Measurements from ENCODE around the gene GALNT18.

Gene GALNT18

GRCh38 chr11:11538277-11538960 is 83.4 kb downstream of the GALNT18 start:
- Mint-ChIP-seq H3K4me3 (no peak overlapping the region), H3K9me3 (no peaks in the 10 kb centered on the region), H3K4me1 (no peaks in the 10 kb centered on the region), H3K27ac (peak overlapping the region in 1 of 2 donors; percentile 15), H3K27me3 (no peaks in the 10 kb centered on the region)
- ATAC-seq (peak; percentile 19), DNase-seq (no peak)

GRCh38 chr11:11537871-11538270 is 83.9 kb downstream of the GALNT18 start:
- no peak overlapping the region for H3K4me3 Mint-ChIP-seq
- DNase-seq (no peak), ATAC-seq (no peak)
- no peaks in the 10 kb centered on the region for H3K4me1 Mint-ChIP-seq
- no peak overlapping the region for H3K27ac Mint-ChIP-seq
- H3K9me3 Mint-ChIP-seq, result no peaks in the 10 kb centered on the region
- no peaks in the 10 kb centered on the region for H3K27me3 Mint-ChIP-seq

GRCh38 chr11:11537372-11537771 is 84.4 kb downstream of the GALNT18 start:
- no peaks in the 10 kb centered on the region for H3K27me3 Mint-ChIP-seq
- no peak for DNase-seq
- no peaks in the 10 kb centered on the region for H3K9me3 Mint-ChIP-seq
- no peak for ATAC-seq
- H3K4me1 Mint-ChIP-seq, result no peaks in the 10 kb centered on the region
- H3K4me3 Mint-ChIP-seq, result no peak overlapping the region
- no peak overlapping the region for H3K27ac Mint-ChIP-seq

DNA sequence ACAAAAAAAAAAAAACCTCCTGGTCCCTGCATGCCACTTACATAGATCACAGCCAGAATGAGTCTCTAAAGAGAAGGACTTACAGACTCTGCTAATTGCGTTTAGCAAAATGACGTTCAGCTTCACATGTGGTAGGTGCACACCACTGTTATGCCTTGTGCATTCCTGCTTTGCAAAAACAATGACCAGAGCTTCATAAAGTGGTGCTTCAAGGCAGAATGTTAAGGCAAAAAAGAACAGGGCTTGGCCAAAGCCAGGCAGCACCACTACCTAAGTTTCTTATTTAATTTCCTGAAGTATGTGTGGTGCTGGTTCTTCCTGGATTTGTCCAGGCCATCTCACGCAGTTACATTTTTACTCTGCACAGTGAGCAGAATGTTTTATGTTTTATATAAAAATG is 85.2 kb downstream of the GALNT18 start:
- Mint-ChIP-seq H3K27me3 (no peaks in the 10 kb centered on the region), H3K9me3 (no peaks in the 10 kb centered on the region), H3K4me1 (no peaks in the 10 kb centered on the region), H3K4me3 (no peak overlapping the region), H3K27ac (no peak overlapping the region)
- ATAC-seq, result no peak
- DNase-seq, result no peak

- Mint-ChIP-seq H3K27ac (no peak overlapping the region), H3K9me3 (no peaks in the 10 kb centered on the region), H3K4me1 (no peaks in the 10 kb centered on the region), H3K4me3 (no peak overlapping the region), H3K27me3 (no peaks in the 10 kb centered on the region)
- DNase-seq, result no peak
- no peak for ATAC-seq
These were observed 86.2 kb downstream of the GALNT18 start for GRCh38 chr11:11535611-11536010.

DNA sequence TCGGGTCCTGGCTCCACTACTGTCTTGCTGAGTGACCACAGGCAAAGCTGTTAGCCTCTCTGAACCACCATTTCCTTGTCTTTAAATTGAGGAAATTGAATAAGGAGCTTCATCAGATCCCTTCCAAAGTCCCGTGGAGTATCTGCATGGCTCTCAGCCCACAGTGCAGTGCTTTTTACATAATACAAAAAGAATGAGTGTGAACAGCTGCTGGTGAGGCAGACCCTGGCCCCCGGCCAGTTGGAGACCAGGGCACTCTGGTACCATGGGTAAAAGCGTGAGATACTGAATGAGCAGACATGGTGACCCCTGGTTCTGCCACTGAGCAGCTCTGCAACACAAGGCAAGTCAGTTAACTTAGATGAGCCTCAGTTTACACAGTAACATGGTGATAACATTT is 86.8 kb downstream of the GALNT18 start:
- Mint-ChIP-seq H3K4me3 (no peak overlapping the region), H3K27me3 (no peaks in the 10 kb centered on the region), H3K4me1 (no peaks in the 10 kb centered on the region), H3K27ac (peak overlapping the region in 1 of 2 donors; percentile 55), H3K9me3 (no peaks in the 10 kb centered on the region)
- ATAC-seq (no peak), DNase-seq (no peak)

DNA sequence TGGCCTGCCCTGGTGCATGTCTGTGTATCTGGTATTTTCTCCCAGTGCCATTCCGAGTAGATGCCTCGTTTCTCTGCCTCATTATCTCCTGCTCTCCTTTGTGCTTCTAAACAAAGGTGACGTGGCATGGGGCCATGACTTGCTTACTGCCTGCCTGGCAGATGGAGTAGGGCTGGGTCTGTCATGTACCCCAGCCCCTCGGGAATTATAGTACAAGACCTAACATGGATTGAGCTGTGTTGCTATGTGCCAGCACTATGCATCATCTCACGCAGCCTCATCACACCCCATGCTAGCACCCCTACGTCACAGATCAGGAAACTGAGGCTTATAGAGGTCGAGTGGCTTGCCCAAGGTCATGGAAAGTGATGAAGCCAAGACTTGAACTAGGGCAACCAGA is 88.1 kb downstream of the GALNT18 start:
- ATAC-seq (no peak), DNase-seq (no peak)
- Mint-ChIP-seq H3K4me3 (no peak overlapping the region), H3K27me3 (no peaks in the 10 kb centered on the region), H3K9me3 (no peaks in the 10 kb centered on the region), H3K4me1 (no peaks in the 10 kb centered on the region), H3K27ac (no peak overlapping the region)

- ATAC-seq, result no peak
- no peak for DNase-seq
- H3K9me3 Mint-ChIP-seq, result no peaks in the 10 kb centered on the region
- H3K4me1 Mint-ChIP-seq, result no peaks in the 10 kb centered on the region
- no peak overlapping the region for H3K4me3 Mint-ChIP-seq
- H3K27ac Mint-ChIP-seq, result peak overlapping the region in 1 of 2 donors; percentile 16
- H3K27me3 Mint-ChIP-seq, result no peaks in the 10 kb centered on the region
These were observed 88.7 kb downstream of the GALNT18 start for GRCh38 chr11:11533057-11533456.

- no peaks in the 10 kb centered on the region for H3K9me3 Mint-ChIP-seq
- H3K27me3 Mint-ChIP-seq, result no peaks in the 10 kb centered on the region
- ATAC-seq, result no peak
These were observed 89.2 kb downstream of the GALNT18 start for GRCh38 chr11:11532574-11532973.

GRCh38 chr11:11531131-11531908 is 90.5 kb downstream of the GALNT18 start:
- DNase-seq (no peak), ATAC-seq (no peak)
- no peaks in the 10 kb centered on the region for H3K4me1 Mint-ChIP-seq
- no peaks in the 10 kb centered on the region for H3K27me3 Mint-ChIP-seq
- no peaks in the 10 kb centered on the region for H3K9me3 Mint-ChIP-seq
- no peak overlapping the region for H3K4me3 Mint-ChIP-seq
- no peak overlapping the region for H3K27ac Mint-ChIP-seq

More at GRCh38 chr11:11532574-11532973, 89.2 kb downstream of the GALNT18 start:
- Mint-ChIP-seq H3K4me1 (no peaks in the 10 kb centered on the region), H3K27ac (no peak overlapping the region), H3K4me3 (no peak overlapping the region)
- no peak for DNase-seq

DNA sequence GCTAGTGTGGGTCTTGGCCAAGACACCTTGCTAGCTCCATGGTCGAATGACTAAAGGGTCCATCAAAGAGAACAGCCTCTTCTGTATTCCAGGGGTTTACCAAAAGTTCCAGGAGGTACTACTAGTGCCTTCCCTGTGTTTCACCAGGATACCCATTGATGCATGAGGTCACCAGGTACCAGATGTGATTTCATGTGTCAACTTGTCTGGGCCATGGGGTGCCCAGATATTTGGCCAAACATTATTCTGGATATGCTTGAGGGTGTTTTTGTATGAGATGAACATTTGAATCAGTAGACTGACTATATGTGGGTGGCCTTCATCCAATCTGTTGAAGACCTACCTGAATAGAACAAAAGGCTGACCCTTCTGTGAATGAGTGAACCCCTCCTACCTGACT is 92.8 kb downstream of the GALNT18 start:
- DNase-seq (no peak), ATAC-seq (no peak)
- Mint-ChIP-seq H3K27ac (no peak overlapping the region), H3K4me3 (no peak overlapping the region), H3K4me1 (no peaks in the 10 kb centered on the region), H3K9me3 (no peaks in the 10 kb centered on the region), H3K27me3 (no peaks in the 10 kb centered on the region)

DNA sequence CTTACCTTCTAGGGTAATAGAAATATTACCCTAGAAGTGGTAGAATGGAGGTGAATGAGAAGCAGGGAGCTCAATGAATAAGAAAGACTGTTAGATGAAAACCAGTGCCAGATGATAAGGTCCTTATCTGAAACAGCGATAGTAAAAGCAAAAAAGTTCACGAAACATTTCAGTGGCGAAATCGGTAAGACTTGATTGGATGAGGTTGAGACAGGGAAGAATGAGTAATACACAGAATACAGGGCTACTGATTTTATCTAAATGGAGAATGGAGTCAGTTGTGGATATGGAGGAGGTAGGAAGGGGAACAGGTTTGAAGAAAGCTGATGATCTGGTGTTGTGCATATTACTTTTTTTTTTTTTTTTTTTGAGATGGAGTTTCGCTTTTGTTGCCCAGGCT is 96.5 kb downstream of the GALNT18 start:
- no peaks in the 10 kb centered on the region for H3K27me3 Mint-ChIP-seq
- DNase-seq (no peak), ATAC-seq (no peak)
- no peak overlapping the region for H3K27ac Mint-ChIP-seq
- peaks cover 13% of the 10 kb centered on the region for H3K4me1 Mint-ChIP-seq
- H3K9me3 Mint-ChIP-seq, result no peaks in the 10 kb centered on the region
- H3K4me3 Mint-ChIP-seq, result no peak overlapping the region

DNA sequence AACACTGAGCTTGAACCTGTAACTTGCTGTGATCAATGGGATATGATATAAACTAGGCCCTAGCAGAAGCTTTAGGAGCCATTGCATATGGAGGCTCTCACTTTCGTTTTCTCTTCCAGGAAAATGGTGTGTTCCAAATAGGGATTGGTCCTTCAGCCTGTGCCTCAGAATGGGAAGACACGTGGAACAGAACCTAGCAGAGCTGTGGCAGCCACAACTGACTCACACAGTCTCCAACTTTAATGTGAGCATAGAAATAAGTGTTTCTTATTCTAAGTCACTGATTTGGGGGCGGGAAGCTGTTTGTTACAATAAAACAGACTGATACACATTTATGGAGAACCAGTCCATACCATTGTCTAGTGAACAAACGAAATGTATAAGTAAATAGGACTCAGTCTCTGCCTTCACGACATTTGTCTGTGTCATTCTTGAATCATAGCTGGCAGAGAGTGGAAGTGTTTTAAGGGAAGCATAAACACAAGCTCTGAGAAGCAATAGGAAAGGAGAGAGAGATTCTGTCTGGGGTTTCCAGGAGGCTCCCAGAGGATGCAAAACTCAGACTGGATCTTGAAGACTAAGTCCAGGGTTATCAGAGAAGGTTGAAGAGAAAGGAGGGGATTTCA is 97.3 kb downstream of the GALNT18 start:
- Mint-ChIP-seq H3K4me1 (peaks cover 13% of the 10 kb centered on the region), H3K4me3 (no peak overlapping the region), H3K27ac (no peak overlapping the region), H3K27me3 (no peaks in the 10 kb centered on the region), H3K9me3 (no peaks in the 10 kb centered on the region)
- ATAC-seq, result no peak
- DNase-seq, result no peak

GRCh38 chr11:11522591-11522990 is 99.2 kb downstream of the GALNT18 start:
- Mint-ChIP-seq H3K27me3 (no peaks in the 10 kb centered on the region), H3K9me3 (no peaks in the 10 kb centered on the region), H3K4me3 (no peak overlapping the region), H3K27ac (no peak overlapping the region), H3K4me1 (peaks cover 13% of the 10 kb centered on the region)
- DNase-seq (no peak), ATAC-seq (no peak)

- peaks cover 13% of the 10 kb centered on the region for H3K4me1 Mint-ChIP-seq
- no peak for ATAC-seq
- no peaks in the 10 kb centered on the region for H3K9me3 Mint-ChIP-seq
- no peak overlapping the region for H3K4me3 Mint-ChIP-seq
- no peaks in the 10 kb centered on the region for H3K27me3 Mint-ChIP-seq
- H3K27ac Mint-ChIP-seq, result peak overlapping the region in 1 of 2 donors; percentile 9
- no peak for DNase-seq
These were observed 100.4 kb downstream of the GALNT18 start for GRCh38 chr11:11521306-11522002.
